Kidney capillary endothelial cell (primary cell): ENCODE results near the gene STRIP2.
"Not testable (repeated sequence)": the region's sequence is repeated elsewhere in the genome, so short reads cannot be mapped to it uniquely, and the experiment has no call there.

Source experiments
- DNase-seq: peaks from one replicate; pipeline ENCODE4 v3.0.0-alpha.2; 2018; ENCODE audit warnings: low spot score

The STRIP2 gene

GRCh38 chr7:129530795-129531391 is 96.7 kb downstream of the STRIP2 start:
- peak; percentile 96 for DNase-seq

GRCh38 chr7:129531721-129532120 is 97.5 kb downstream of the STRIP2 start:
- DNase-seq, result no peak

- DNase-seq, result no peak
Measured at GRCh38 chr7:129532375-129532774, 98.1 kb downstream of the STRIP2 start.

- not testable (repeated sequence) for DNase-seq
Measured at GRCh38 chr7:129534558-129535274, 100.5 kb downstream of the STRIP2 start.

GRCh38 chr7:129535896-129536295 is 101.7 kb downstream of the STRIP2 start:
- no peak for DNase-seq

DNA sequence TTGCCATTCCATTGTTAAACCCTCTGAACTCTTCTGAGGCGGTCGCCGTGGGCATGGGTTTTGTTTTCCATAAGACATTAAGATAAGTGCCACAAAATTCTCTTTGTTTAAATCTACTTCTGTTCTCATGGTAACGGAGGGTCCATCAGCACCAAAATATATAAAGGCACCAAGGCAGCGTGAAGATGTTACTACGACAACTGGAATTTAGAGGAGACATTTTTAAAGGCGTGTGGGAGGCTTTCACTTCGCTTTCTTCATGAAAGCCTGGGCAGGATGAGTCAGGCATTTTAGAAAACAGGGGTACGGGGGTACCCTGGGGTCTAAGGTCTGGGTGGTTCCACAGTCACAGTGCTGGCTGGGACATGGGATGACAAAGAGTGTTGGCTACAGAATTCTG is 102.1 kb downstream of the STRIP2 start:
- DNase-seq, result no peak
